ENCODE results near the gene SHF.

DNA sequence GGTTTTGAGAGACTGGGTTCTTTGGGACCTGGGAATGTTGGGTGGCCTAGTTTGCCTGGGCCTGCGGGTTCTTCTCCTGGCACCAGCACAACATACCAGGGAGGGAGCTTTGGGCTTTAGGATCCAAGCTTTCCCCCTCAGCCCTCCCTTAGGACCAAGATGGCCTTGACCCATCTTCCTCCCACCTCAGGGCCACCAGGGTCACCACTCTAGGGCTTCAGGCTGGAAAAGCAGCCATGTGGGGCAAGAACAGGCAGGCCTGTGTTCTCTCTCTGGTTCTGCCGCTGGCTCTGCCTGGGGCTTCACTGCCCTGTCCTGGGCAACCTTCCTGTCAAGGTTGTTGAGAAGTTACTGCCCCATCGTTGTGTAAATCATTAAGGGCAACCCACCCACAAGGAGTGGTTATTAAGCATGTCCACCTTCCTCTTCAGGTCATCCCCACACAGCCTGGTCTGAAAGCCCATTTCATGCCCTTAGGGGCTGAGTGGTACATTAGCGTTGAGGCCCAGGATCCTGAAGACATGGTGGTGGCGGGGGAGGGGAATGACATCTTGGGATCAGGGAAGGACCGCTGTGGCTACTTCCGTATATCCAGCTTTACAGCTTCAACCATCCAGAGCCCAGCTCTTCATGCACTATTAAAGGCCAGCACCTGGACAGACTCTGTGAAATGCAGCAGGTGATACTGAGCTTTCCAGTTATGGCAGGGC lies 57.3 kb downstream of the SHF start:
- TF ChIP-seq, protein P1, sequence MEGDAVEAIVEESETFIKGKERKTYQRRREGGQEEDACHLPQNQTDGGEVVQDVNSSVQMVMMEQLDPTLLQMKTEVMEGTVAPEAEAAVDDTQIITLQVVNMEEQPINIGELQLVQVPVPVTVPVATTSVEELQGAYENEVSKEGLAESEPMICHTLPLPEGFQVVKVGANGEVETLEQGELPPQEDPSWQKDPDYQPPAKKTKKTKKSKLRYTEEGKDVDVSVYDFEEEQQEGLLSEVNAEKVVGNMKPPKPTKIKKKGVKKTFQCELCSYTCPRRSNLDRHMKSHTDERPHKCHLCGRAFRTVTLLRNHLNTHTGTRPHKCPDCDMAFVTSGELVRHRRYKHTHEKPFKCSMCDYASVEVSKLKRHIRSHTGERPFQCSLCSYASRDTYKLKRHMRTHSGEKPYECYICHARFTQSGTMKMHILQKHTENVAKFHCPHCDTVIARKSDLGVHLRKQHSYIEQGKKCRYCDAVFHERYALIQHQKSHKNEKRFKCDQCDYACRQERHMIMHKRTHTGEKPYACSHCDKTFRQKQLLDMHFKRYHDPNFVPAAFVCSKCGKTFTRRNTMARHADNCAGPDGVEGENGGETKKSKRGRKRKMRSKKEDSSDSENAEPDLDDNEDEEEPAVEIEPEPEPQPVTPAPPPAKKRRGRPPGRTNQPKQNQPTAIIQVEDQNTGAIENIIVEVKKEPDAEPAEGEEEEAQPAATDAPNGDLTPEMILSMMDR (IDR thresholded peaks at IDR 0.05), result no peak
- no peak for TF ChIP-seq POLR2A (IDR thresholded peaks at IDR 0.05)
